Loucy (cell line): ENCODE measurements around the gene COL5A3.

Experiments used
- H2AFZ ChIP-seq: fragments of 200-600 bp; sonication (generic); 2 replicates; pipeline ENCODE4 v1.6.0; 2016; ENCODE audit warnings: antibody characterized with exemption, mild to moderate bottlenecking, low read length, moderate library complexity
- H3F3A ChIP-seq: fragments of 200-600 bp; 2 replicates; pipeline ENCODE4 v1.6.0; 2016; ENCODE audit warnings: antibody characterized with exemption, low read depth, mild to moderate bottlenecking
- H3K27me3 ChIP-seq: fragments of 200-600 bp; sonication (generic); 2 replicates; pipeline ENCODE4 v1.6.1; 2014; ENCODE audit warnings: low read length, mild to moderate bottlenecking; ENCODE audit not compliant: insufficient read depth, poor library complexity, severe bottlenecking
- H3K36me3 ChIP-seq: fragments of 200-600 bp; sonication (generic); 2 replicates; pipeline ENCODE4 v1.6.1; 2016; ENCODE audit warnings: low read length; ENCODE audit not compliant: insufficient read depth
- H3K4me1 ChIP-seq: fragments of 200-600 bp; sonication (generic); 2 replicates; pipeline ENCODE4 v1.5.1; 2014; ENCODE audit warnings: low read length, mild to moderate bottlenecking; ENCODE audit not compliant: insufficient read depth, poor library complexity, severe bottlenecking
- H3K4me2 ChIP-seq: fragments of 200-600 bp; sonication (generic); 2 replicates; pipeline ENCODE4 v1.6.0; 2014; ENCODE audit warnings: antibody characterized with exemption, low read length, low read depth, mild to moderate bottlenecking; ENCODE audit not compliant: poor library complexity, severe bottlenecking
- H3K4me3 ChIP-seq: fragments of 200-600 bp; sonication (generic); 2 replicates; pipeline ENCODE4 v1.5.1; 2014; ENCODE audit warnings: low read length, mild to moderate bottlenecking, mixed read lengths; ENCODE audit not compliant: poor library complexity, severe bottlenecking
- H3K79me2 ChIP-seq: fragments of 200-600 bp; sonication (generic); 2 replicates; pipeline ENCODE4 v1.6.1; 2014; ENCODE audit warnings: low read length; ENCODE audit not compliant: insufficient read depth
- H3K9ac ChIP-seq: fragments of 200-600 bp; sonication (generic); 2 replicates; pipeline ENCODE4 v1.6.0; 2014; ENCODE audit warnings: mild to moderate bottlenecking, low read depth, low read length, moderate library complexity; ENCODE audit not compliant: poor library complexity, severe bottlenecking
- H3K9me2 ChIP-seq: fragments of 200-600 bp; sonication (generic); replicated peaks from 2 replicates; pipeline ENCODE4 v1.6.1; 2016; ENCODE audit warnings: low read depth, low read length, mixed read lengths
- H3K9me3 ChIP-seq: fragments of 200-600 bp; sonication (generic); 2 replicates; pipeline ENCODE4 v1.6.1; 2014; ENCODE audit warnings: mild to moderate bottlenecking, antibody characterized with exemption, low read length, low read depth; ENCODE audit not compliant: insufficient read depth
- H4K20me1 ChIP-seq: fragments of 200-600 bp; sonication (generic); 2 replicates; pipeline ENCODE4 v1.6.0; 2014; ENCODE audit warnings: antibody characterized with exemption, low read length, mild to moderate bottlenecking; ENCODE audit not compliant: insufficient read depth, poor library complexity, severe bottlenecking
- EZH2phosphoT487 ChIP-seq: fragments of 200-600 bp; IDR thresholded peaks from 2 replicates; pipeline ENCODE4 v1.6.1; 2018; ENCODE audit warnings: antibody characterized with exemption, mild to moderate bottlenecking, moderate library complexity, borderline replicate concordance
- TF ChIP-seq, protein P1 (sequence below): fragments of 200-600 bp; sonication (generic); conservative IDR thresholded peaks from 2 replicates; pipeline ENCODE4 v1.5.1; 2014; ENCODE audit warnings: mild to moderate bottlenecking, antibody characterized with exemption, low read length

The COL5A3 gene

DNA sequence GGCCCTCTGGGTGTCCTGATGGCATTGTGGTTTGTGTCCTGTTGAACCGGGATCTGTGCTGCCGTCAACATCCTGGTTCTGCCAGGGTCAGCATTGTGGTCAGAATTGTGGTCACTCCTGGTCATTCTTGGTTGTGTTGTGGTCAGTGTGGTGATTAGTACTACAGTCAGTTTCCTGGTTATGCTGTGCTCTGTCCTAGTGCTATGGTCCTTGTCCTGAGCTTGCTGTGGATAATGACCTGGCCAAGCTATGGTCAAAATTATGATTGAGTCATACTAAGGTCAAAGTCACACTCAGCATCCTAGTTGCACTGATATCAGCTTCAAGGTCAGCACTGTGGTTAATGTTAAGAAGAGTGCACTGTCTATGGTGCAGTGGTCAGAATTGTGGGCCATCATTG is 69.5 kb downstream of the COL5A3 start:
- Histone ChIP-seq H3K9me3 (no peaks in the 10 kb centered on the region), H3K4me2 (no peak overlapping the region), H4K20me1 (no peaks in the 10 kb centered on the region), H3K9me2 (no peaks in the 10 kb centered on the region), H3K4me3 (no peak overlapping the region), H3K36me3 (no peaks in the 10 kb centered on the region), H3K79me2 (no peaks in the 10 kb centered on the region), H3K27me3 (no peaks in the 10 kb centered on the region), H3K4me1 (no peaks in the 10 kb centered on the region), H3F3A (no peaks in the 10 kb centered on the region), H2AFZ (no peak overlapping the region), H3K9ac (no peak overlapping the region)
- TF ChIP-seq, protein P1, sequence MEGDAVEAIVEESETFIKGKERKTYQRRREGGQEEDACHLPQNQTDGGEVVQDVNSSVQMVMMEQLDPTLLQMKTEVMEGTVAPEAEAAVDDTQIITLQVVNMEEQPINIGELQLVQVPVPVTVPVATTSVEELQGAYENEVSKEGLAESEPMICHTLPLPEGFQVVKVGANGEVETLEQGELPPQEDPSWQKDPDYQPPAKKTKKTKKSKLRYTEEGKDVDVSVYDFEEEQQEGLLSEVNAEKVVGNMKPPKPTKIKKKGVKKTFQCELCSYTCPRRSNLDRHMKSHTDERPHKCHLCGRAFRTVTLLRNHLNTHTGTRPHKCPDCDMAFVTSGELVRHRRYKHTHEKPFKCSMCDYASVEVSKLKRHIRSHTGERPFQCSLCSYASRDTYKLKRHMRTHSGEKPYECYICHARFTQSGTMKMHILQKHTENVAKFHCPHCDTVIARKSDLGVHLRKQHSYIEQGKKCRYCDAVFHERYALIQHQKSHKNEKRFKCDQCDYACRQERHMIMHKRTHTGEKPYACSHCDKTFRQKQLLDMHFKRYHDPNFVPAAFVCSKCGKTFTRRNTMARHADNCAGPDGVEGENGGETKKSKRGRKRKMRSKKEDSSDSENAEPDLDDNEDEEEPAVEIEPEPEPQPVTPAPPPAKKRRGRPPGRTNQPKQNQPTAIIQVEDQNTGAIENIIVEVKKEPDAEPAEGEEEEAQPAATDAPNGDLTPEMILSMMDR, result no peak
- no peak for TF ChIP-seq EZH2phosphoT487

DNA sequence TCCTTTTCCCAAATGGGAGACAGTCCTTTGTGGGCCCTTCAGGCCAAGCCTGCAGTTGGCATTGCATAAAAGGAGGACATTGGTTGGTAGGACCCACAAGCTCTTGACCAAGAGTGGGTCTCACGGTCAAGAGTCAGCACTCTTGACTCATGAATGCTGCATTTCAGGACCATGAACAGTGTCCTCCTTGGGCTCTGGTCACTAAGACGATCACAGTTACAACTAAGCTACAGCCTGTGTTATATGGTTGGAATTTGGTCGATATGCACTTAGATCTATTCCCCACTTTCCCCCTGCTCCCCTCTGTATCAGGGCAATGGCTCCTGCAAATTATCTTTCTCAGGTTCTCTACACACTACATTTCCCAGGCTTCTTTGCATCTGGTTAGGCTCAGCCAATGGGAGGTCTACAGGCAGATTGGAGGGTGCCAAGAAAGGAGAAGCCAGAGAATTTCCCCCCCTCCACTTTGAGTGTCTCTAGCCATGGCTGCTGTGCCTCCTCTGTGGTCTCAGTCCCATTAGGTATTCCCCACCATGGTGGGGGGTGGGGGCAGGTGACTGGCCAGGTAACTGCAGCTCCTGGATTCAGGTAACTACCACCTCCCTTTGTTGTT is 70.9 kb downstream of the COL5A3 start:
- H3F3A ChIP-seq, result no peaks in the 10 kb centered on the region
- H4K20me1 ChIP-seq, result no peaks in the 10 kb centered on the region
- no peak overlapping the region for H3K4me3 ChIP-seq
- no peak overlapping the region for H2AFZ ChIP-seq
- no peaks in the 10 kb centered on the region for H3K4me1 ChIP-seq
- H3K9ac ChIP-seq, result no peak overlapping the region
- H3K27me3 ChIP-seq, result no peaks in the 10 kb centered on the region
- H3K79me2 ChIP-seq, result no peaks in the 10 kb centered on the region
- no peak overlapping the region for H3K4me2 ChIP-seq
- no peaks in the 10 kb centered on the region for H3K9me3 ChIP-seq
- no peaks in the 10 kb centered on the region for H3K9me2 ChIP-seq
- TF ChIP-seq EZH2phosphoT487, result no peak
- TF ChIP-seq, protein P1, result no peak
- H3K36me3 ChIP-seq, result no peaks in the 10 kb centered on the region

DNA sequence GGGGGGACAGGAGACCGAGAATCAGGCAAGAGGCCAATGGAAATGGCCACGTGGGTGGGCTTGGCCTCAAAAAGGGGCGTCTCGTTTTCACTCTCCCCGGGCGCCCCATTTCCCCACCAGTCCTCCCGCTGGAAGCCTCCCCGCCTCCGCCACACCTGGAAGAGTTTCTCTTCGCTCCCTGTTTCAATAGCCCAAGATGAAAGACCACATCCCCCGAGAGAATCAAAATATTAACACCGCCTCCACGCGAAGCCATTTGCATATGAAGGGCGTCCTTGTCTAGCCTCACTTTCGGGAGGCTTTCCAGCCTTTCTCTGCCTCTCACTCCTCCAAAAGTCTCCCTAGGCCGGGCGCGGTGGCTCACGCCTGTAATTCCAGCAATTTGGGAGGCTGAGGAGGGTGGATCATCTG is 73.3 kb downstream of the COL5A3 start:
- Histone ChIP-seq H3K4me3 (no peak overlapping the region), H4K20me1 (no peaks in the 10 kb centered on the region), H3F3A (no peaks in the 10 kb centered on the region), H3K79me2 (no peaks in the 10 kb centered on the region), H2AFZ (no peak overlapping the region), H3K36me3 (no peaks in the 10 kb centered on the region), H3K9me2 (no peaks in the 10 kb centered on the region), H3K4me1 (no peaks in the 10 kb centered on the region), H3K27me3 (no peaks in the 10 kb centered on the region), H3K9ac (no peak overlapping the region), H3K4me2 (no peak overlapping the region), H3K9me3 (no peaks in the 10 kb centered on the region)
- TF ChIP-seq, protein P1, result no peak
- TF ChIP-seq EZH2phosphoT487, result no peak
